SU-DHL-6 (cell line): ENCODE measurements around the gene PTPN18.

Source experiments
- CTCF ChIP-seq: fragments of 200-600 bp; sonication (generic); IDR thresholded peaks from one replicate; pipeline ENCODE4 v1.5.1; 2017; ENCODE audit warnings: antibody characterized with exemption, mild to moderate bottlenecking, low read length, moderate library complexity; ENCODE audit not compliant: insufficient read depth, poor library complexity, severe bottlenecking
- EZH2phosphoT487 ChIP-seq: fragments of 200-600 bp; sonication (generic), shearing (Covaris generic); conservative IDR thresholded peaks from 2 replicates; pipeline ENCODE4 v1.6.1; 2018; ENCODE audit warnings: mild to moderate bottlenecking, antibody characterized with exemption, low read length, moderate library complexity, mixed read lengths

GRCh38 chr2:130372833-130373807 is 17.3 kb downstream of the PTPN18 start:
- TF ChIP-seq CTCF: no peak
- TF ChIP-seq EZH2phosphoT487: no peak
